ENCODE measurements around the gene RXRA. TPM values are rescaled to one million over a fixed set of nuclear protein-coding genes. Genes with fewer than 3 reads are reported as not detected.

Gene RXRA
- total RNA-seq, 6 experiments from 2014 or later, result 23.2 to 31.9 (median 28.0) TPM

DNA sequence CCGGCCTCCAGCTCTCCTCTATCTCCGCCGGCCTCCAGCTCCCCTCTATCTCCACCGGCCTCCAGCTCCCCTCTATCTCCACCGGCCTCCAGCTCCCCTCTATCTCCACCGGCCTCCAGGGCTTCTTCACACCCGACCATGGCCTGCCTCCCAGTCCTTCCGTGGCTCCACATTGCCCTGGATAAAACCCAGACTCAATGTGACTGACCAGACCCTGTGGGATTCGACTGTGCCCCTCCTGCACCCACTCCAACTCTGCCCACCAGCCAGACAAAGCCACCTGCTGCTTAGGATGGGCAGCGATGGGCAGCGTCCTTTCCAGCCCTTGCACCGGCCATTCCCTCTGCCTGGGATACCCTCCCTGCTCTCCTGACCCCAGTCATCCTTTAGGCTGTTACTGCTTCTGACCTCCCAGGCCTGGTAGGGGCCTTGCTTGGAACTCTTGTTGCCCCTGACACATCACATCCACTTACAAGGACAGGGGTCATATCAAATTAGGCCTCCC lies 30.5 kb upstream of the RXRA start:
- H3K4me1 Mint-ChIP-seq (ENCODE audit: low read depth), result no peaks in the 10 kb centered on the region
- H3K36me3 Mint-ChIP-seq (ENCODE audit: low read depth), result no peaks in the 10 kb centered on the region
- TF ChIP-seq, protein P1, sequence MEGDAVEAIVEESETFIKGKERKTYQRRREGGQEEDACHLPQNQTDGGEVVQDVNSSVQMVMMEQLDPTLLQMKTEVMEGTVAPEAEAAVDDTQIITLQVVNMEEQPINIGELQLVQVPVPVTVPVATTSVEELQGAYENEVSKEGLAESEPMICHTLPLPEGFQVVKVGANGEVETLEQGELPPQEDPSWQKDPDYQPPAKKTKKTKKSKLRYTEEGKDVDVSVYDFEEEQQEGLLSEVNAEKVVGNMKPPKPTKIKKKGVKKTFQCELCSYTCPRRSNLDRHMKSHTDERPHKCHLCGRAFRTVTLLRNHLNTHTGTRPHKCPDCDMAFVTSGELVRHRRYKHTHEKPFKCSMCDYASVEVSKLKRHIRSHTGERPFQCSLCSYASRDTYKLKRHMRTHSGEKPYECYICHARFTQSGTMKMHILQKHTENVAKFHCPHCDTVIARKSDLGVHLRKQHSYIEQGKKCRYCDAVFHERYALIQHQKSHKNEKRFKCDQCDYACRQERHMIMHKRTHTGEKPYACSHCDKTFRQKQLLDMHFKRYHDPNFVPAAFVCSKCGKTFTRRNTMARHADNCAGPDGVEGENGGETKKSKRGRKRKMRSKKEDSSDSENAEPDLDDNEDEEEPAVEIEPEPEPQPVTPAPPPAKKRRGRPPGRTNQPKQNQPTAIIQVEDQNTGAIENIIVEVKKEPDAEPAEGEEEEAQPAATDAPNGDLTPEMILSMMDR (IDR thresholded peaks at IDR 0.05), result no peak
- no peak for DNase-seq
- no peak overlapping the region for H3K4me3 Mint-ChIP-seq
- peaks cover 32% of the 10 kb centered on the region for H3K27me3 Mint-ChIP-seq (ENCODE audit: insufficient read depth)
- no peaks in the 10 kb centered on the region for H3K9me3 Mint-ChIP-seq
- no peak overlapping the region for H3K27ac Mint-ChIP-seq

DNA sequence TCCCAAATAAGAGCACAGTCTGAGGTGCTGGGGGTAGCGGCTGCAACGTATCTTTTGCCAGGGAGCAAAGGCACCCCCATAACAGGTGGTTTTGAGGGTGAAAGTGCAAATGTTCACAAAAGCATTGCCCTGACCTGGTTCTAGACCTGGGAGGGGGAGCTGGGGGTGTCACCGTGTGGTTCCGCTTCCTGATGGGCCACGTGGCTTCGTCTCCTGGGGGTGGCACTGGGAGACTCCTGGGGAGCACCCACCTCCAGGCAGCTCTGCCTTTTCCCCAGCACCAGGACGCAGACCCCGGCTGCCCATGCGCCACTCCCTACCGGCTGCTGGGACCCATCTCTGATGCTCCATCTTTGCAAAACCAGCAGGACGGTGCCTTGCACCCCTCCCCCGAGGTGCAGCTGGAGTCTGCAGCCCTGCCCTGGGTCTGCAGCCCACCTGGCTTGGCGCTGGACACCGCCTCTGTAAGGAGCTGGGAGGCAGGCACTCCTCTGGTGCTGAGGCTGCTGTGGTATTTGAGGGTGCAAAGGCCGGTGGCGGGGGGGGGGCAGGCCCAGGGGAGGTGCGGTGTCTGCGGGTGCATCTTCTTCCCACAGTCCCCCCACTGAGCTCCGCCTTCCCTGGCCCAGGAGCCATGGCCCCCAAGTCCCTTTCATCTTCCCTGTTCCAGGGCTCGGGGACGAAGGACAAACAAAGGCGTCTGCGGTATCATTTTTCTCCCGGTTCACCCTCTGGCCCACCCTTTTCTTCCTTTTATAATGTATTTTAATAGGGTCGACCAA lies 29.8 kb upstream of the RXRA start:
- peaks cover 31% of the 10 kb centered on the region for H3K27me3 Mint-ChIP-seq (ENCODE audit: insufficient read depth)
- no peak for DNase-seq
- no peak overlapping the region for H3K27ac Mint-ChIP-seq
- H3K4me3 Mint-ChIP-seq, result no peak overlapping the region
- no peaks in the 10 kb centered on the region for H3K36me3 Mint-ChIP-seq (ENCODE audit: low read depth)
- TF ChIP-seq, protein P1 (IDR thresholded peaks at IDR 0.05), result no peak
- no peaks in the 10 kb centered on the region for H3K9me3 Mint-ChIP-seq
- H3K4me1 Mint-ChIP-seq (ENCODE audit: low read depth), result no peaks in the 10 kb centered on the region

DNA sequence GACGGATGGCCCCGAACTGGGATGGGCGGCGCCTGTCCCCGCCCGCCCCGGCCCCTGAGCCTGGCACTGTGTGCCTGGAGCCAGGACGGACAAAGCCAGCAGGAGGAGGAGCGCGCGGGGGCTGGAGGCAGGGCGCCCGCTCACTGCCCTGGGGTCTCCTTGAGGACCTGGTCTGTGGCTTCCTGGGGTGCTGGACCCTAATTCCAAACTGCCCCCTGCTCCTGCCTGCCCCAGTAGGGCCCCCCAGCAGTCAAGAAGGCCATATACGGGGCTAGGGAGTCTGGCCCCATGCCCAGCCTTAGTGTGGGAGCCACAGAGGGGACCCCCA lies 29.2 kb upstream of the RXRA start:
- Mint-ChIP-seq H3K36me3 (ENCODE audit: low read depth) (no peaks in the 10 kb centered on the region), H3K4me1 (ENCODE audit: low read depth) (no peaks in the 10 kb centered on the region), H3K4me3 (no peak overlapping the region), H3K27me3 (ENCODE audit: insufficient read depth) (peaks cover 31% of the 10 kb centered on the region), H3K27ac (no peak overlapping the region), H3K9me3 (no peaks in the 10 kb centered on the region)
- TF ChIP-seq, protein P1 (IDR thresholded peaks at IDR 0.05), result no peak
- no peak for DNase-seq

DNA sequence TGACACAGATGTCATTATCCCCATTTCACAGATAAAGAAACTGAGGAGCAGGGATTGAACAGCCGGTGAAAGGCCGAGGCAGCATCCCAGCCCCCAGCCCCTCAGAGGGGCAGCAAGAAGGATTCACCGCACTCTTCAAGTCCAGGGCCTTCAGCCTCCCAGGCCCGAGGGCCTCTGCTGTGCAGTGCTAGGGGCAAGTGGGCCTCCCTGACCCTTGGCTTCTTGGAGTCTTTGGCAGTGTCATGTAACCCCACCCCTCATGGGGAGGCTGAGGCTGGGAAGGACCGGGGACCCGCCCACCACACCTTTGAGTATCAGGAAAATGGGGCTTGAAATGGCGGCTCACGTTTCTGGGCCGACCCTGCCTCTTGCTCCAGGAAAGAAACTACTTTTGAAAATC lies 28.7 kb upstream of the RXRA start:
- Mint-ChIP-seq H3K9me3 (no peaks in the 10 kb centered on the region), H3K4me1 (ENCODE audit: low read depth) (no peaks in the 10 kb centered on the region), H3K4me3 (no peak overlapping the region), H3K27me3 (ENCODE audit: insufficient read depth) (peaks cover 34% of the 10 kb centered on the region), H3K36me3 (ENCODE audit: low read depth) (no peaks in the 10 kb centered on the region), H3K27ac (no peak overlapping the region)
- TF ChIP-seq, protein P1 (IDR thresholded peaks at IDR 0.05), result no peak
- DNase-seq, result no peak

DNA sequence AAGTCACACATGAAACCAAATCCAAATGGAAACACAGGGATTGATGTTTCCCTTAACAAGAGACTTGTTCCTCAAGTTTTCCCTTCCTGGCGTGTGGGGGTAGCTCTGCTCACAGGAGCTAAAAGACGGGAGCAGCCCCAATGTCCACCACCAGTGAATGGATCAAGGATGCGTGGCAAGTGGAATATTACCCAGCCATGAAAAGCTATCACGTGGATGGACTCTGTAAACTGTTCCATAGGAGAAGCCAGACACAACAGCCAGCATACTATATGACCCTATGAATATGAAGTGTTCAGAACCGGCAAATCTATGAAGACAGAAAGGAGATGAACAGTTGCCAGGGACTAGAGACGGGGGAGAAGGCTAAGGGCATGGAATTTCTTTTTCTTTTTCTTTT lies 28.3 kb upstream of the RXRA start:
- H3K27me3 Mint-ChIP-seq (ENCODE audit: insufficient read depth), result peaks cover 32% of the 10 kb centered on the region
- DNase-seq, result no peak
- H3K27ac Mint-ChIP-seq, result no peak overlapping the region
- no peaks in the 10 kb centered on the region for H3K4me1 Mint-ChIP-seq (ENCODE audit: low read depth)
- H3K9me3 Mint-ChIP-seq, result no peaks in the 10 kb centered on the region
- H3K4me3 Mint-ChIP-seq, result no peak overlapping the region
- H3K36me3 Mint-ChIP-seq (ENCODE audit: low read depth), result no peaks in the 10 kb centered on the region
- TF ChIP-seq, protein P1 (IDR thresholded peaks at IDR 0.05), result no peak
